HEK293 (cell line): Measurements from ENCODE around the gene BTG2.

Source experiments
- CTCF ChIA-PET: fragments of 350-600 bp; formaldehyde crosslinking; extraction: SDS; loops from one replicate; lab custom pipeline; 2021; ENCODE audit warnings: antibody characterized with exemption; lab: Yijun Ruan, JAX
- POLR2A ChIA-PET: fragments of 300-600 bp; formaldehyde crosslinking; extraction: SDS; loops from one replicate; lab custom pipeline; 2020; ENCODE audit warnings: antibody characterized with exemption, inconsistent platforms; lab: Yijun Ruan, JAX
- H3K27ac ChIP-seq: fragments of 200-500 bp; sonication (Bioruptor generic); 2 replicates; pipeline ENCODE4 v1.5.1; 2014; ENCODE audit warnings: low read depth, low read length, control low read depth, inconsistent platforms; ENCODE audit errors: extremely low read depth
- H3K36me3 ChIP-seq, 2 experiments: fragments of 200-500 bp in 1 of 2; sonication (Bioruptor generic) in 1 of 2; 1 replicate in 1 of 2; 2 replicates in 1 of 2; pipeline ENCODE4 v1.5.1; 2014 to 2017; ENCODE audit warnings: inconsistent platforms in 2 of 2, low read length in 2 of 2; ENCODE audit not compliant: control insufficient read depth in 2 of 2, insufficient read depth in 1 of 2
- H3K4me1 ChIP-seq: fragments of 200-500 bp; sonication (Bioruptor generic); 2 replicates; pipeline ENCODE4 v1.5.1; 2014; ENCODE audit warnings: mild to moderate bottlenecking, low read length, inconsistent platforms; ENCODE audit not compliant: control insufficient read depth, insufficient read depth
- H3K4me3 ChIP-seq: 2 replicates; pipeline ENCODE4 v1.5.1; 2011; ENCODE audit warnings: low read depth, mild to moderate bottlenecking, control low read depth, low read length, moderate library complexity
- H3K9me3 ChIP-seq: fragments of 200-500 bp; sonication (Bioruptor generic); 2 replicates; pipeline ENCODE4 v1.5.1; 2014; ENCODE audit warnings: low read depth, low read length, inconsistent platforms; ENCODE audit not compliant: control insufficient read depth, insufficient read depth
- EGR2 ChIP-seq: fragments of 450-650 bp; formaldehyde crosslinking; IDR thresholded peaks from 2 replicates; pipeline ENCODE4 v1.5.1; 2016; ENCODE audit warnings: low read depth, missing biosample characterization, missing genetic modification characterization
- GFI1B ChIP-seq: fragments of 450-650 bp; formaldehyde crosslinking; IDR thresholded peaks from 2 replicates; pipeline ENCODE4 v1.5.1; 2016; ENCODE audit warnings: missing biosample characterization, missing genetic modification characterization
- GLIS1 ChIP-seq: fragments of 450-650 bp; formaldehyde crosslinking; IDR thresholded peaks from 2 replicates; pipeline ENCODE4 v1.5.1; 2016; ENCODE audit warnings: missing biosample characterization, missing genetic modification characterization
- SCRT1 ChIP-seq: fragments of 450-650 bp; formaldehyde crosslinking; IDR thresholded peaks from 2 replicates; pipeline ENCODE4 v1.5.1; 2016; ENCODE audit warnings: missing biosample characterization, missing genetic modification characterization, borderline replicate concordance
- TRIM28 ChIP-seq: IDR thresholded peaks from 2 replicates; pipeline ENCODE4 v1.6.1; 2011; ENCODE audit warnings: low read length, control low read depth, borderline replicate concordance
- ZBTB8A ChIP-seq: fragments of 450-650 bp; formaldehyde crosslinking; IDR thresholded peaks from 2 replicates; pipeline ENCODE4 v1.5.1; 2016; ENCODE audit warnings: missing biosample characterization, missing genetic modification characterization
- ZFHX2 ChIP-seq: fragments of 450-650 bp; formaldehyde crosslinking; conservative IDR thresholded peaks from 2 replicates; pipeline ENCODE4 v1.5.1; 2016; ENCODE audit warnings: missing biosample characterization, missing genetic modification characterization
- ZIC2 ChIP-seq: fragments of 450-650 bp; formaldehyde crosslinking; IDR thresholded peaks from 2 replicates; pipeline ENCODE4 v1.5.1; 2016; ENCODE audit warnings: missing biosample characterization, missing genetic modification characterization
- ZNF157 ChIP-seq: fragments of 450-650 bp; formaldehyde crosslinking; IDR thresholded peaks from 2 replicates; pipeline ENCODE4 v1.5.1; 2016; ENCODE audit warnings: missing biosample characterization, missing genetic modification characterization
- ZNF175 ChIP-seq: fragments of 450-650 bp; formaldehyde crosslinking; IDR thresholded peaks from 2 replicates; pipeline ENCODE4 v1.5.1; 2016; ENCODE audit warnings: missing biosample characterization, missing genetic modification characterization
- ZNF239 ChIP-seq: fragments of 450-650 bp; formaldehyde crosslinking; IDR thresholded peaks from 2 replicates; pipeline ENCODE4 v1.5.1; 2016; ENCODE audit warnings: missing biosample characterization, missing genetic modification characterization
- ZNF302 ChIP-seq: fragments of 450-650 bp; formaldehyde crosslinking; IDR thresholded peaks from 2 replicates; pipeline ENCODE4 v1.5.1; 2016; ENCODE audit warnings: missing biosample characterization, missing genetic modification characterization, low read depth
- ZNF350 ChIP-seq: fragments of 450-650 bp; formaldehyde crosslinking; IDR thresholded peaks from 2 replicates; pipeline ENCODE4 v1.5.0; 2017; ENCODE audit warnings: missing biosample characterization, mild to moderate bottlenecking, missing genetic modification characterization
- ZNF37A ChIP-seq: fragments of 450-650 bp; IDR thresholded peaks from 2 replicates; pipeline ENCODE4 v1.5.1; 2018; ENCODE audit warnings: missing biosample characterization, missing genetic modification characterization
- ZNF510 ChIP-seq: fragments of 450-650 bp; formaldehyde crosslinking; IDR thresholded peaks from 2 replicates; pipeline ENCODE4 v1.5.1; 2018; ENCODE audit warnings: mild to moderate bottlenecking, missing genetic modification characterization, missing biosample characterization; ENCODE audit not compliant: insufficient replicate concordance
- ZNF585B ChIP-seq: fragments of 450-650 bp; formaldehyde crosslinking; IDR thresholded peaks from 2 replicates; pipeline ENCODE4 v1.5.1; 2016; ENCODE audit warnings: missing biosample characterization, missing genetic modification characterization
- ZNF670 ChIP-seq: fragments of 450-650 bp; formaldehyde crosslinking; IDR thresholded peaks from 2 replicates; pipeline ENCODE4 v1.5.1; 2016; ENCODE audit warnings: missing biosample characterization, missing genetic modification characterization, low read depth
- ZNF776 ChIP-seq: fragments of 450-650 bp; formaldehyde crosslinking; IDR thresholded peaks from 2 replicates; pipeline ENCODE4 v1.5.0; 2017; ENCODE audit warnings: missing biosample characterization, missing genetic modification characterization, borderline replicate concordance
- ZNF843 ChIP-seq: fragments of 450-650 bp; formaldehyde crosslinking; IDR thresholded peaks from 2 replicates; pipeline ENCODE4 v1.5.1; 2016; ENCODE audit warnings: missing biosample characterization, missing genetic modification characterization
- TF ChIP-seq, protein P1 (sequence below): fragments of 450-650 bp; formaldehyde crosslinking; IDR thresholded peaks from 2 replicates; pipeline ENCODE4 v1.5.1; 2016; ENCODE audit warnings: missing biosample characterization, missing genetic modification characterization, low read depth
- TF ChIP-seq, protein P2 (sequence below): fragments of 450-650 bp; formaldehyde crosslinking; IDR thresholded peaks from 2 replicates; pipeline ENCODE4 v1.5.1; 2016; ENCODE audit warnings: missing biosample characterization, missing genetic modification characterization
- TF ChIP-seq, protein P3 (sequence below): fragments of 450-650 bp; formaldehyde crosslinking; IDR thresholded peaks from 2 replicates; pipeline ENCODE4 v1.5.1; 2016; ENCODE audit warnings: missing biosample characterization, missing genetic modification characterization, borderline replicate concordance
- TF ChIP-seq, protein P4 (sequence below): fragments of 450-650 bp; formaldehyde crosslinking; IDR thresholded peaks from 2 replicates; pipeline ENCODE4 v1.5.1; 2016; ENCODE audit warnings: missing biosample characterization, missing genetic modification characterization
- TF ChIP-seq, protein P5 (sequence below): fragments of 450-650 bp; formaldehyde crosslinking; IDR thresholded peaks from 2 replicates; pipeline ENCODE4 v1.5.1; 2016; ENCODE audit warnings: missing biosample characterization, missing genetic modification characterization

Gene BTG2

DNA sequence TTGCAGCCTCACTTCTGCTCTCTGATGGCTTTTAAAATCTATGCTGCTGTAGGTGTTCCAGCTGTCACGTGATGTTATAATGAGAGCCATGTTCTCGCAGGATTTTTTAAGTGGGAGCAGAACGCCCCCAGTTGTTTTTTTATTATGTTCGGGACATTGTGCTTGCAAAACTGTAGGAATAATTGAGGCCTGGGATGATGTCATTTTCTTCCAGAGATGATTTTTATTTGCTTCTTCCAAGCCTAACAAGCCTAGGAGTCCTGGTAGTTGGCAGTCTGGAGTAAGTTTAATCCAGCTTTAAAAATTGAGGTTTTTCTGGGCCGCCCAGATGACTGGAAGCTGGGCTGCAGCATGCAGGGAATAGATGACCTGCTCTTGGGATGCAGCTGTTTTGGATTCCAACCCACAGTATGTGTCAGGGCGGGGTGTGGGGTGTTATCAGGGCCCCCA lies 41.2 kb upstream of the BTG2 start:
- Histone ChIP-seq H3K36me3 (no peaks in the 10 kb centered on the region), H3K9me3 (no peaks in the 10 kb centered on the region), H3K4me1 (no peaks in the 10 kb centered on the region), H3K4me3 (no peak overlapping the region)
- POLR2A ChIA-PET: no interaction called here
- TF ChIP-seq TRIM28: no peak
- no peak for TF ChIP-seq ZNF239
- no peak for TF ChIP-seq ZNF843 (tag by site-specific recombination)
- peak; percentile 92 for TF ChIP-seq ZFHX2
- no peak for TF ChIP-seq ZNF37A (tag by site-specific recombination)
- no peak for TF ChIP-seq ZNF776 (tag by site-specific recombination)
- no peak for TF ChIP-seq GLIS1 (tag by site-specific recombination)
- no peak for TF ChIP-seq ZNF585B (tag by site-specific recombination)
- no peak for TF ChIP-seq GFI1B
- no peak for TF ChIP-seq ZNF302 (tag by site-specific recombination)
- TF ChIP-seq, protein P1, sequence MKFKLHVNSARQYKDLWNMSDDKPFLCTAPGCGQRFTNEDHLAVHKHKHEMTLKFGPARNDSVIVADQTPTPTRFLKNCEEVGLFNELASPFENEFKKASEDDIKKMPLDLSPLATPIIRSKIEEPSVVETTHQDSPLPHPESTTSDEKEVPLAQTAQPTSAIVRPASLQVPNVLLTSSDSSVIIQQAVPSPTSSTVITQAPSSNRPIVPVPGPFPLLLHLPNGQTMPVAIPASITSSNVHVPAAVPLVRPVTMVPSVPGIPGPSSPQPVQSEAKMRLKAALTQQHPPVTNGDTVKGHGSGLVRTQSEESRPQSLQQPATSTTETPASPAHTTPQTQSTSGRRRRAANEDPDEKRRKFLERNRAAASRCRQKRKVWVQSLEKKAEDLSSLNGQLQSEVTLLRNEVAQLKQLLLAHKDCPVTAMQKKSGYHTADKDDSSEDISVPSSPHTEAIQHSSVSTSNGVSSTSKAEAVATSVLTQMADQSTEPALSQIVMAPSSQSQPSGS (tag by site-specific recombination): peak; percentile 64
- peak; percentile 81 for TF ChIP-seq EGR2 (tag by site-specific recombination)
- TF ChIP-seq, protein P2, sequence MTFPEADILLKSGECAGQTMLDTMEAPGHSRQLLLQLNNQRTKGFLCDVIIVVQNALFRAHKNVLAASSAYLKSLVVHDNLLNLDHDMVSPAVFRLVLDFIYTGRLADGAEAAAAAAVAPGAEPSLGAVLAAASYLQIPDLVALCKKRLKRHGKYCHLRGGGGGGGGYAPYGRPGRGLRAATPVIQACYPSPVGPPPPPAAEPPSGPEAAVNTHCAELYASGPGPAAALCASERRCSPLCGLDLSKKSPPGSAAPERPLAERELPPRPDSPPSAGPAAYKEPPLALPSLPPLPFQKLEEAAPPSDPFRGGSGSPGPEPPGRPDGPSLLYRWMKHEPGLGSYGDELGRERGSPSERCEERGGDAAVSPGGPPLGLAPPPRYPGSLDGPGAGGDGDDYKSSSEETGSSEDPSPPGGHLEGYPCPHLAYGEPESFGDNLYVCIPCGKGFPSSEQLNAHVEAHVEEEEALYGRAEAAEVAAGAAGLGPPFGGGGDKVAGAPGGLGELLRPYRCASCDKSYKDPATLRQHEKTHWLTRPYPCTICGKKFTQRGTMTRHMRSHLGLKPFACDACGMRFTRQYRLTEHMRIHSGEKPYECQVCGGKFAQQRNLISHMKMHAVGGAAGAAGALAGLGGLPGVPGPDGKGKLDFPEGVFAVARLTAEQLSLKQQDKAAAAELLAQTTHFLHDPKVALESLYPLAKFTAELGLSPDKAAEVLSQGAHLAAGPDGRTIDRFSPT (tag by site-specific recombination): no peak
- TF ChIP-seq, all 188 proteins: peak for 3
- CTCF ChIA-PET: interaction anchor here (0.7 to 13.1 kb wide), 5 partner anchors 75 to 244 kb away, joined by 3 to 526 read pairs (median 3); partner anchors contain the start of gene PPFIA4
- H3K27ac ChIP-seq: no peak overlapping the region

DNA sequence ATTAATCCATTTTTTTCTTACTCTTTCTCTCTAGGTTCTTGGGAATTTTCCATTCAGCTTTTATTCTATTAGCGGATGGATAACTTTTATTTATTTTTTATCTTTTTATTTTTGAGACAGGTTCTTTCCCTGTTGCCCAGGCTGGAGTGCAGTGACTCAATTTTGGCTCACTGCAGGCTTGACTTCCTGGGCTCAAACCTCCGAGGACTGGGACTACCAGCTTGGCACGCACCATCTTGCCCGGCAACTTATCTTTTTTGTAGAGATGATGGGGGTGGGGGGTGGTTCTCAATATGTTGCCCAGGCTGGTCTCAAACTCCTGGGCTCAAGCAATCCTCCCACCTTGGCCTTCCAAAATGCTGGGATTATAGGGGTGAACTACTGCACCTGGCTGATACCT lies 39.8 kb upstream of the BTG2 start:
- Histone ChIP-seq H3K27ac (no peak overlapping the region), H3K4me3 (no peak overlapping the region), H3K9me3 (no peaks in the 10 kb centered on the region), H3K4me1 (no peaks in the 10 kb centered on the region), H3K36me3 (no peaks in the 10 kb centered on the region)
- TF ChIP-seq ZNF350 (tag by site-specific recombination): no peak
- no peak for TF ChIP-seq ZNF670 (tag by site-specific recombination)
- TF ChIP-seq ZNF175 (tag by site-specific recombination): no peak
- TF ChIP-seq, protein P3, sequence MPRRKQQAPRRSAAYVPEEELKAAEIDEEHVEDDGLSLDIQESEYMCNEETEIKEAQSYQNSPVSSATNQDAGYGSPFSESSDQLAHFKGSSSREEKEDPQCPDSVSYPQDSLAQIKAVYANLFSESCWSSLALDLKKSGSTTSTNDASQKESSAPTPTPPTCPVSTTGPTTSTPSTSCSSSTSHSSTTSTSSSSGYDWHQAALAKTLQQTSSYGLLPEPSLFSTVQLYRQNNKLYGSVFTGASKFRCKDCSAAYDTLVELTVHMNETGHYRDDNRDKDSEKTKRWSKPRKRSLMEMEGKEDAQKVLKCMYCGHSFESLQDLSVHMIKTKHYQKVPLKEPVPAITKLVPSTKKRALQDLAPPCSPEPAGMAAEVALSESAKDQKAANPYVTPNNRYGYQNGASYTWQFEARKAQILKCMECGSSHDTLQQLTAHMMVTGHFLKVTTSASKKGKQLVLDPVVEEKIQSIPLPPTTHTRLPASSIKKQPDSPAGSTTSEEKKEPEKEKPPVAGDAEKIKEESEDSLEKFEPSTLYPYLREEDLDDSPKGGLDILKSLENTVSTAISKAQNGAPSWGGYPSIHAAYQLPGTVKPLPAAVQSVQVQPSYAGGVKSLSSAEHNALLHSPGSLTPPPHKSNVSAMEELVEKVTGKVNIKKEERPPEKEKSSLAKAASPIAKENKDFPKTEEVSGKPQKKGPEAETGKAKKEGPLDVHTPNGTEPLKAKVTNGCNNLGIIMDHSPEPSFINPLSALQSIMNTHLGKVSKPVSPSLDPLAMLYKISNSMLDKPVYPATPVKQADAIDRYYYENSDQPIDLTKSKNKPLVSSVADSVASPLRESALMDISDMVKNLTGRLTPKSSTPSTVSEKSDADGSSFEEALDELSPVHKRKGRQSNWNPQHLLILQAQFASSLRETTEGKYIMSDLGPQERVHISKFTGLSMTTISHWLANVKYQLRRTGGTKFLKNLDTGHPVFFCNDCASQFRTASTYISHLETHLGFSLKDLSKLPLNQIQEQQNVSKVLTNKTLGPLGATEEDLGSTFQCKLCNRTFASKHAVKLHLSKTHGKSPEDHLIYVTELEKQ (tag by site-specific recombination): no peak
- TF ChIP-seq, protein P4, sequence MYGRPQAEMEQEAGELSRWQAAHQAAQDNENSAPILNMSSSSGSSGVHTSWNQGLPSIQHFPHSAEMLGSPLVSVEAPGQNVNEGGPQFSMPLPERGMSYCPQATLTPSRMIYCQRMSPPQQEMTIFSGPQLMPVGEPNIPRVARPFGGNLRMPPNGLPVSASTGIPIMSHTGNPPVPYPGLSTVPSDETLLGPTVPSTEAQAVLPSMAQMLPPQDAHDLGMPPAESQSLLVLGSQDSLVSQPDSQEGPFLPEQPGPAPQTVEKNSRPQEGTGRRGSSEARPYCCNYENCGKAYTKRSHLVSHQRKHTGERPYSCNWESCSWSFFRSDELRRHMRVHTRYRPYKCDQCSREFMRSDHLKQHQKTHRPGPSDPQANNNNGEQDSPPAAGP (tag by site-specific recombination): no peak
- TF ChIP-seq, protein P5, sequence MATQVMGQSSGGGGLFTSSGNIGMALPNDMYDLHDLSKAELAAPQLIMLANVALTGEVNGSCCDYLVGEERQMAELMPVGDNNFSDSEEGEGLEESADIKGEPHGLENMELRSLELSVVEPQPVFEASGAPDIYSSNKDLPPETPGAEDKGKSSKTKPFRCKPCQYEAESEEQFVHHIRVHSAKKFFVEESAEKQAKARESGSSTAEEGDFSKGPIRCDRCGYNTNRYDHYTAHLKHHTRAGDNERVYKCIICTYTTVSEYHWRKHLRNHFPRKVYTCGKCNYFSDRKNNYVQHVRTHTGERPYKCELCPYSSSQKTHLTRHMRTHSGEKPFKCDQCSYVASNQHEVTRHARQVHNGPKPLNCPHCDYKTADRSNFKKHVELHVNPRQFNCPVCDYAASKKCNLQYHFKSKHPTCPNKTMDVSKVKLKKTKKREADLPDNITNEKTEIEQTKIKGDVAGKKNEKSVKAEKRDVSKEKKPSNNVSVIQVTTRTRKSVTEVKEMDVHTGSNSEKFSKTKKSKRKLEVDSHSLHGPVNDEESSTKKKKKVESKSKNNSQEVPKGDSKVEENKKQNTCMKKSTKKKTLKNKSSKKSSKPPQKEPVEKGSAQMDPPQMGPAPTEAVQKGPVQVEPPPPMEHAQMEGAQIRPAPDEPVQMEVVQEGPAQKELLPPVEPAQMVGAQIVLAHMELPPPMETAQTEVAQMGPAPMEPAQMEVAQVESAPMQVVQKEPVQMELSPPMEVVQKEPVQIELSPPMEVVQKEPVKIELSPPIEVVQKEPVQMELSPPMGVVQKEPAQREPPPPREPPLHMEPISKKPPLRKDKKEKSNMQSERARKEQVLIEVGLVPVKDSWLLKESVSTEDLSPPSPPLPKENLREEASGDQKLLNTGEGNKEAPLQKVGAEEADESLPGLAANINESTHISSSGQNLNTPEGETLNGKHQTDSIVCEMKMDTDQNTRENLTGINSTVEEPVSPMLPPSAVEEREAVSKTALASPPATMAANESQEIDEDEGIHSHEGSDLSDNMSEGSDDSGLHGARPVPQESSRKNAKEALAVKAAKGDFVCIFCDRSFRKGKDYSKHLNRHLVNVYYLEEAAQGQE: no peak
- no peak for TF ChIP-seq ZBTB8A
- no peak for TF ChIP-seq ZIC2 (tag by site-specific recombination)
- TF ChIP-seq SCRT1 (tag by site-specific recombination): no peak
- TF ChIP-seq ZFHX2: no peak
- no peak for TF ChIP-seq ZNF157 (tag by site-specific recombination)
- TF ChIP-seq TRIM28: no peak
- no peak for TF ChIP-seq ZNF510
- TF ChIP-seq EGR2 (tag by site-specific recombination): no peak
- ChIA-PET POLR2A (no interaction called here), CTCF (interaction anchor here (0.6 to 13.1 kb wide), 4 partner anchors 55 to 230 kb away, joined by 3 to 526 read pairs (median 4); partner anchors contain the start of gene PPFIA4)
